ENCODE measurements around the gene SLC9A9. TPM values are rescaled to one million over a fixed set of nuclear protein-coding genes. Genes with fewer than 3 reads are reported as not detected.

Gene SLC9A9
- polyA plus RNA-seq, 1 of the 3 experiments (the other 2 are of a cell fraction), result 0.05 TPM

DNA sequence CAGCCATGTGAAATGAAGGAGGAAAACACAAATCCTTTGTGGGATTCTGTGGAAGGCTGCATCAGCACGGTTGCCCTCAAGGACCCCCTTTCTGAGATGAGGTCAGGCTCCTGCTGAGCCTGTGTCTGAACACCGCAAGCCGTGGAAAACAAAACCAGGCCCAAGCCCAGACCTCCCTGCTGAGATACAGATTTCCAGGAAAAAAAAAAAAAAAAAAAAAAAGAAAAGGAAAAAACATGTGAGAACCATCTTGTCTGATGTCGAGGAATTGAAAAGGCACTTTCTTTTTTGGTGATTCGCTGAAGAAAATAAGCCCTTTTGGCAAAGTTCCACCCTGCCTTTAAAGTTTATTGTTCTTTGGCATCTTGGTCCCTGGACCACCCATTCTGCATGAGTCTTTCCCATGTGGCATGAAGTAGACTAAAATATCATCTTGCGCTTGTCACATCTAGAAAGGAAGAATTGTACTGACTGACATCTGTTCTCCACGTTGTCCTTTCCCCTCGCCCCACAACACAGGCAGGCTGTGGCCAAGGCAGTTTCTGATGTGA is 611.1 kb downstream of the SLC9A9 start:
- CTCF ChIA-PET, result no interaction called here
- TF ChIP-seq, protein P1, sequence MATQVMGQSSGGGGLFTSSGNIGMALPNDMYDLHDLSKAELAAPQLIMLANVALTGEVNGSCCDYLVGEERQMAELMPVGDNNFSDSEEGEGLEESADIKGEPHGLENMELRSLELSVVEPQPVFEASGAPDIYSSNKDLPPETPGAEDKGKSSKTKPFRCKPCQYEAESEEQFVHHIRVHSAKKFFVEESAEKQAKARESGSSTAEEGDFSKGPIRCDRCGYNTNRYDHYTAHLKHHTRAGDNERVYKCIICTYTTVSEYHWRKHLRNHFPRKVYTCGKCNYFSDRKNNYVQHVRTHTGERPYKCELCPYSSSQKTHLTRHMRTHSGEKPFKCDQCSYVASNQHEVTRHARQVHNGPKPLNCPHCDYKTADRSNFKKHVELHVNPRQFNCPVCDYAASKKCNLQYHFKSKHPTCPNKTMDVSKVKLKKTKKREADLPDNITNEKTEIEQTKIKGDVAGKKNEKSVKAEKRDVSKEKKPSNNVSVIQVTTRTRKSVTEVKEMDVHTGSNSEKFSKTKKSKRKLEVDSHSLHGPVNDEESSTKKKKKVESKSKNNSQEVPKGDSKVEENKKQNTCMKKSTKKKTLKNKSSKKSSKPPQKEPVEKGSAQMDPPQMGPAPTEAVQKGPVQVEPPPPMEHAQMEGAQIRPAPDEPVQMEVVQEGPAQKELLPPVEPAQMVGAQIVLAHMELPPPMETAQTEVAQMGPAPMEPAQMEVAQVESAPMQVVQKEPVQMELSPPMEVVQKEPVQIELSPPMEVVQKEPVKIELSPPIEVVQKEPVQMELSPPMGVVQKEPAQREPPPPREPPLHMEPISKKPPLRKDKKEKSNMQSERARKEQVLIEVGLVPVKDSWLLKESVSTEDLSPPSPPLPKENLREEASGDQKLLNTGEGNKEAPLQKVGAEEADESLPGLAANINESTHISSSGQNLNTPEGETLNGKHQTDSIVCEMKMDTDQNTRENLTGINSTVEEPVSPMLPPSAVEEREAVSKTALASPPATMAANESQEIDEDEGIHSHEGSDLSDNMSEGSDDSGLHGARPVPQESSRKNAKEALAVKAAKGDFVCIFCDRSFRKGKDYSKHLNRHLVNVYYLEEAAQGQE (IDR thresholded peaks at IDR 0.05; ENCODE audit: low read depth, low read length), result no peak
- TF ChIP-seq JUND (IDR thresholded peaks at IDR 0.05), result no peak
- H3K27ac ChIP-seq (ENCODE audit: low read depth in 2 of 2, low read length in 1 of 2), result no peak overlapping the region
- no peak overlapping the region for H3K4me2 ChIP-seq
- no peak for DNase-seq
- H3F3A ChIP-seq (replicated peaks; ENCODE audit: insufficient read depth), result no peaks in the 10 kb centered on the region
- no peaks in the 10 kb centered on the region for H3K9me3 ChIP-seq
- no peaks in the 10 kb centered on the region for H3K9me2 ChIP-seq
- no peaks in the 10 kb centered on the region for H3K36me3 ChIP-seq (replicated peaks in 1 of 2; ENCODE audit: control insufficient read depth in 1 of 2, insufficient read depth in 2 of 2, low read length in 1 of 2)
- 45% methylated on average over 8 of the region's 8 CpGs for WGBS (ENCODE audit: low lambda C conversion rate)
- H4K20me1 ChIP-seq (ENCODE audit: insufficient read depth), result no peaks in the 10 kb centered on the region
- H3K27me3 ChIP-seq (ENCODE audit: insufficient read depth), result no peaks in the 10 kb centered on the region
- H3K79me2 ChIP-seq (ENCODE audit: insufficient read depth), result no peaks in the 10 kb centered on the region
- no peak overlapping the region for H3K9ac ChIP-seq
- POLR2A ChIA-PET, result no interaction called here
- H3K4me1 ChIP-seq (ENCODE audit: control insufficient read depth in 1 of 2, insufficient read depth in 2 of 2, low read depth in 1 of 2, low read length in 1 of 2), result no peaks in the 10 kb centered on the region
- H2AFZ ChIP-seq (ENCODE audit: low read depth), result no peak overlapping the region
- no peak overlapping the region for H3K4me3 ChIP-seq (ENCODE audit: low read depth in 2 of 2, low read length in 1 of 2)

DNA sequence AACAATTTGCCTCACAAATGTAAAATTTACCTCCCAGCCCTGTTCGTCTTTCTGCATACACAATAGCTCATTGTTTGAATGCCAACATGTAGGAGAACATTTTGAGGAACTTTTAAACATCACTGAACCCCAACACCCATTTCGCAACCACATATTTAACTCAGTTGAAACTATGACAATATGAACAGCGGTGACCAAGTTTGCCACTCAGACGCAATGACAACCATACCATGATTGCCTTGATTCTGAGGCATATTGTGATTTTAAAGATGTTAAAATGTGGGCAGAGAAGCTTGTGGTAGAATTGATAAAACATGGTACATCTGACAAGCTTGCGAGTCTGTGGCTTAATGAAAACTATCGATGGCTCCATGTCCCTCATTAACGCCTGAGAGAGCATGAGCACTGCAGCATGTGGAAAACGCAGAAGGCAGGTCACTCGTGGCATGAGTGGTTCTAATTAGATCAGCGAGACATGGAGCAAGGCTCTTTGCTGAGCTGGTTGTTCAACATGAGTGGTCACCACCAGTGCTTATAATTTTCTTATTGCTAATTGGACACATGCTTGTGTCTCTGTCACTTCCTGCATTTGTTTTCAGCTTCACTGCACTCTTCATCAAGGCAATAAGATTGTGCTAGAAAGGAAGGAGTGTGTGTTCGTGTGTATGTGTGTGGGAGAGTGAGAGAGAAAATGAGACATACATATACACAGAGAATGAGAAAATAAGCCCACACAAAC is 611.9 kb downstream of the SLC9A9 start:
- H3K27me3 ChIP-seq (ENCODE audit: insufficient read depth), result no peaks in the 10 kb centered on the region
- no peaks in the 10 kb centered on the region for H3K9me3 ChIP-seq
- H3K36me3 ChIP-seq (replicated peaks in 1 of 2; ENCODE audit: control insufficient read depth in 1 of 2, insufficient read depth in 2 of 2, low read length in 1 of 2), result no peaks in the 10 kb centered on the region
- no peak for DNase-seq
- H4K20me1 ChIP-seq (ENCODE audit: insufficient read depth), result no peaks in the 10 kb centered on the region
- no peaks in the 10 kb centered on the region for H3K79me2 ChIP-seq (ENCODE audit: insufficient read depth)
- TF ChIP-seq, protein P2, sequence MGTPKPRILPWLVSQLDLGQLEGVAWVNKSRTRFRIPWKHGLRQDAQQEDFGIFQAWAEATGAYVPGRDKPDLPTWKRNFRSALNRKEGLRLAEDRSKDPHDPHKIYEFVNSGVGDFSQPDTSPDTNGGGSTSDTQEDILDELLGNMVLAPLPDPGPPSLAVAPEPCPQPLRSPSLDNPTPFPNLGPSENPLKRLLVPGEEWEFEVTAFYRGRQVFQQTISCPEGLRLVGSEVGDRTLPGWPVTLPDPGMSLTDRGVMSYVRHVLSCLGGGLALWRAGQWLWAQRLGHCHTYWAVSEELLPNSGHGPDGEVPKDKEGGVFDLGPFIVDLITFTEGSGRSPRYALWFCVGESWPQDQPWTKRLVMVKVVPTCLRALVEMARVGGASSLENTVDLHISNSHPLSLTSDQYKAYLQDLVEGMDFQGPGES (IDR thresholded peaks at IDR 0.05; ENCODE audit: low read depth, low read length), result no peak
- ChIA-PET CTCF (no interaction called here), POLR2A (no interaction called here)
- 55% methylated on average over 11 of the region's 11 CpGs for WGBS (ENCODE audit: low lambda C conversion rate)
- H2AFZ ChIP-seq (ENCODE audit: low read depth), result no peak overlapping the region
- H3K4me2 ChIP-seq, result no peak overlapping the region
- no peaks in the 10 kb centered on the region for H3K4me1 ChIP-seq (ENCODE audit: control insufficient read depth in 1 of 2, insufficient read depth in 2 of 2, low read depth in 1 of 2, low read length in 1 of 2)
- no peaks in the 10 kb centered on the region for H3K9me2 ChIP-seq
- H3F3A ChIP-seq (replicated peaks; ENCODE audit: insufficient read depth), result no peaks in the 10 kb centered on the region
- H3K9ac ChIP-seq, result no peak overlapping the region
- H3K4me3 ChIP-seq (ENCODE audit: low read depth in 2 of 2, low read length in 1 of 2), result no peak overlapping the region
- H3K27ac ChIP-seq (ENCODE audit: low read depth in 2 of 2, low read length in 1 of 2), result no peak overlapping the region

DNA sequence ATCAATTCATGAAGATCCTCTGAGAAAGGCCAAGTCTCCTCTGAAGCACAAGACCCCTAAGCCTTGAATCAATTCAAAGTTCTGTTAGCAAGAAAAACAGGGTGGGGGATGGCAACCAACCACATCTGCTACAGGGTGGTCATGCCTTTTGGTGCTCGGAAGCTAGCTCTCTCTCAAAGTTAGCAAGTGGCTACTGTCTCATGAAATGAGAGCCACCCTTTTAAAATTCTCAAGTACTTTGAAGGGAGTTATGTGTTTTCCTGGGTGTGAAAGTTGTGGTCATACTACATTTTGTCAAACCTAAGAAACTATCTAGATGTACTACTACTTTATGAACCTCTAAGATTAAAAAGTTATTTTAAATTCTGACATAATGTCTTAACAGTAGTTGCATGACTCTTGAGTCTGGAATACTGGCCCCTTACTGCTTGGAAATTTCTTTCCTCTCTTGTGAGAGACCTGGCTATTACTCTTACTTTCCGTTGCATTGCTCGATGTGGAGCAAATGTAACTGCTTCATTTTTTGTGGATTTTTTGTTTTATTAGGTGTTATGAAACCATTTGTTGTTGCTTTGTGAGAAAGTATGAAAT is 612.6 kb downstream of the SLC9A9 start:
- Histone ChIP-seq H3K4me1 (ENCODE audit: control insufficient read depth in 1 of 2, insufficient read depth in 2 of 2, low read depth in 1 of 2, low read length in 1 of 2) (no peaks in the 10 kb centered on the region), H3K27ac (ENCODE audit: low read depth in 2 of 2, low read length in 1 of 2) (no peak overlapping the region), H3K4me3 (ENCODE audit: low read depth in 2 of 2, low read length in 1 of 2) (no peak overlapping the region), H3K9ac (no peak overlapping the region), H3K4me2 (no peak overlapping the region), H3K36me3 (replicated peaks in 1 of 2; ENCODE audit: control insufficient read depth in 1 of 2, insufficient read depth in 2 of 2, low read length in 1 of 2) (no peaks in the 10 kb centered on the region), H3K9me3 (no peaks in the 10 kb centered on the region), H3K27me3 (ENCODE audit: insufficient read depth) (no peaks in the 10 kb centered on the region), H3K9me2 (no peaks in the 10 kb centered on the region), H2AFZ (ENCODE audit: low read depth) (no peak overlapping the region), H3F3A (replicated peaks; ENCODE audit: insufficient read depth) (no peaks in the 10 kb centered on the region), H4K20me1 (ENCODE audit: insufficient read depth) (no peaks in the 10 kb centered on the region), H3K79me2 (ENCODE audit: insufficient read depth) (no peaks in the 10 kb centered on the region)
- POLR2A ChIA-PET, result no interaction called here
- no peak for DNase-seq
- WGBS (ENCODE audit: low lambda C conversion rate), result 59% methylated on average over 3 of the region's 3 CpGs
- CTCF ChIA-PET, result no interaction called here
- TF ChIP-seq, protein P3, sequence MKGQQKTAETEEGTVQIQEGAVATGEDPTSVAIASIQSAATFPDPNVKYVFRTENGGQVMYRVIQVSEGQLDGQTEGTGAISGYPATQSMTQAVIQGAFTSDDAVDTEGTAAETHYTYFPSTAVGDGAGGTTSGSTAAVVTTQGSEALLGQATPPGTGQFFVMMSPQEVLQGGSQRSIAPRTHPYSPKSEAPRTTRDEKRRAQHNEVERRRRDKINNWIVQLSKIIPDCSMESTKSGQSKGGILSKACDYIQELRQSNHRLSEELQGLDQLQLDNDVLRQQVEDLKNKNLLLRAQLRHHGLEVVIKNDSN (IDR thresholded peaks at IDR 0.05; ENCODE audit: borderline replicate concordance, low read depth), result no peak
- TF ChIP-seq RAD21 (IDR thresholded peaks at IDR 0.05; ENCODE audit: low read length), result no peak
- TF ChIP-seq EZH2phosphoT487 (IDR thresholded peaks at IDR 0.05; ENCODE audit: borderline replicate concordance, low read depth), result no peak
- no peak for TF ChIP-seq FOXM1 (IDR thresholded peaks at IDR 0.05; ENCODE audit: low read depth)
- TF ChIP-seq, protein P4, sequence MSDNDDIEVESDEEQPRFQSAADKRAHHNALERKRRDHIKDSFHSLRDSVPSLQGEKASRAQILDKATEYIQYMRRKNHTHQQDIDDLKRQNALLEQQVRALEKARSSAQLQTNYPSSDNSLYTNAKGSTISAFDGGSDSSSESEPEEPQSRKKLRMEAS (IDR thresholded peaks at IDR 0.05; ENCODE audit: low read depth), result no peak
- no peak for TF ChIP-seq RXRA (IDR thresholded peaks at IDR 0.05; ENCODE audit: borderline replicate concordance, low read depth)
- no peak for TF ChIP-seq FOSL2 (IDR thresholded peaks at IDR 0.05; ENCODE audit: borderline replicate concordance, low read depth)
- no peak for TF ChIP-seq RCOR1 (IDR thresholded peaks at IDR 0.05; ENCODE audit: low read length)
- TF ChIP-seq MEF2A (IDR thresholded peaks at IDR 0.05; ENCODE audit: borderline replicate concordance, low read depth), result no peak
- no peak for TF ChIP-seq SIN3A (IDR thresholded peaks at IDR 0.05; ENCODE audit: borderline replicate concordance, low read depth, low read length)
- TF ChIP-seq JUND (IDR thresholded peaks at IDR 0.05), result no peak

Data from SK-N-SH (cell line).